Chondrocyte (in vitro differentiated cells): ENCODE measurements around the gene ELAVL3. TPM values are rescaled to one million over a fixed set of nuclear protein-coding genes. Genes with fewer than 3 reads are reported as not detected.
A peak's percentile ranks its signal among the peaks of the same experiment; 100 is the strongest.

Experiments
- DNase-seq: peaks from one replicate; pipeline ENCODE4 v3.0.0; 2021; ENCODE audit warnings: mixed read lengths, low spot score
- H3K27ac Mint-ChIP-seq: one replicate; pipeline ENCODE4 v1.8.0; 2021; ENCODE audit warnings: mild to moderate bottlenecking, moderate library complexity, mixed read lengths; ENCODE audit not compliant: unreplicated experiment
- H3K27me3 Mint-ChIP-seq: 2 replicates; pipeline ENCODE4 v1.8.0; 2021; ENCODE audit warnings: low read depth, mixed read lengths
- H3K36me3 Mint-ChIP-seq: 2 replicates; pipeline ENCODE4 v1.8.0; 2021; ENCODE audit warnings: low read depth, mixed read lengths
- H3K4me1 Mint-ChIP-seq: 2 replicates; pipeline ENCODE4 v1.8.0; 2021; ENCODE audit warnings: low read depth, mild to moderate bottlenecking, mixed read lengths
- H3K4me3 Mint-ChIP-seq: one replicate; pipeline ENCODE4 v1.8.0; 2021; ENCODE audit warnings: mild to moderate bottlenecking, moderate library complexity, mixed read lengths; ENCODE audit not compliant: unreplicated experiment
- H3K9me3 Mint-ChIP-seq: 2 replicates; pipeline ENCODE4 v1.8.0; 2021; ENCODE audit warnings: low read depth, mixed read lengths
- CTCF ChIP-seq: fragments of 200-600 bp; sonication (generic); IDR thresholded peaks from 2 replicates; pipeline ENCODE4 v1.5.0; 2021; ENCODE audit warnings: antibody characterized with exemption, mild to moderate bottlenecking, moderate library complexity
- total RNA-seq: library from RNA; stranded (reverse); gene quantifications from 3 replicates; pipeline ENCODE4 v1.2.1, GENCODE V29; 2021

The ELAVL3 gene
- total RNA-seq, 1 donor from 2014 or later = 0.07 TPM

- peak overlapping the region; percentile 44 for H3K4me3 Mint-ChIP-seq
- peaks cover 22% of the 10 kb centered on the region for H3K4me1 Mint-ChIP-seq
- peaks cover 40% of the 10 kb centered on the region for H3K27me3 Mint-ChIP-seq
- H3K36me3 Mint-ChIP-seq = no peaks in the 10 kb centered on the region
- H3K27ac Mint-ChIP-seq = peak overlapping the region; percentile 32
- no peaks in the 10 kb centered on the region for H3K9me3 Mint-ChIP-seq
- TF ChIP-seq CTCF = no peak
- DNase-seq = no peak
Observed at GRCh38 chr19:11421371-11422098, 59.3 kb downstream of the ELAVL3 start.

GRCh38 chr19:11420429-11421370 is 60.1 kb downstream of the ELAVL3 start:
- no peak for DNase-seq
- Mint-ChIP-seq H3K9me3 (no peaks in the 10 kb centered on the region), H3K27me3 (peaks cover 40% of the 10 kb centered on the region), H3K27ac (no peak overlapping the region), H3K4me3 (peak overlapping the region; percentile 53), H3K4me1 (peaks cover 22% of the 10 kb centered on the region), H3K36me3 (no peaks in the 10 kb centered on the region)
- no peak for TF ChIP-seq CTCF

GRCh38 chr19:11418549-11419506 is 62.0 kb downstream of the ELAVL3 start, which contains the start of gene RGL3:
TSS of gene RGL3 (minus strand) at chr19:11419314. CDS start at chr19:11419278, 36 bp downstream.
- no peak for DNase-seq
- no peaks in the 10 kb centered on the region for H3K36me3 Mint-ChIP-seq
- H3K27ac Mint-ChIP-seq = no peak within 1 kb of the TSS
- peak within 1 kb of the TSS; percentile 49 for H3K4me3 Mint-ChIP-seq
- no peak for TF ChIP-seq CTCF
- H3K9me3 Mint-ChIP-seq = no peaks in the 10 kb centered on the region
- H3K27me3 Mint-ChIP-seq = peaks cover 40% of the 10 kb centered on the region
- peaks cover 22% of the 10 kb centered on the region for H3K4me1 Mint-ChIP-seq

- Mint-ChIP-seq H3K4me3 (no peak overlapping the region), H3K27ac (no peak overlapping the region), H3K9me3 (no peaks in the 10 kb centered on the region), H3K27me3 (peaks cover 36% of the 10 kb centered on the region), H3K4me1 (peaks cover 22% of the 10 kb centered on the region), H3K36me3 (no peaks in the 10 kb centered on the region)
- no peak for DNase-seq
- TF ChIP-seq CTCF = no peak
Observed at GRCh38 chr19:11418094-11418548, 62.7 kb downstream of the ELAVL3 start.
